Chondrocyte (in vitro differentiated cells): Measurements from ENCODE around the gene C20orf144. TPM values are rescaled to one million over a fixed set of nuclear protein-coding genes. Genes with fewer than 3 reads are reported as not detected.

Source experiments
- DNase-seq: peaks from one replicate; pipeline ENCODE4 v3.0.0; 2021; ENCODE audit warnings: mixed read lengths, low spot score
- H3K27ac Mint-ChIP-seq: one replicate; pipeline ENCODE4 v1.8.0; 2021; ENCODE audit warnings: mild to moderate bottlenecking, moderate library complexity, mixed read lengths; ENCODE audit not compliant: unreplicated experiment
- H3K27me3 Mint-ChIP-seq: 2 replicates; pipeline ENCODE4 v1.8.0; 2021; ENCODE audit warnings: low read depth, mixed read lengths
- H3K36me3 Mint-ChIP-seq: 2 replicates; pipeline ENCODE4 v1.8.0; 2021; ENCODE audit warnings: low read depth, mixed read lengths
- H3K4me1 Mint-ChIP-seq: 2 replicates; pipeline ENCODE4 v1.8.0; 2021; ENCODE audit warnings: low read depth, mild to moderate bottlenecking, mixed read lengths
- H3K4me3 Mint-ChIP-seq: one replicate; pipeline ENCODE4 v1.8.0; 2021; ENCODE audit warnings: mild to moderate bottlenecking, moderate library complexity, mixed read lengths; ENCODE audit not compliant: unreplicated experiment
- H3K9me3 Mint-ChIP-seq: 2 replicates; pipeline ENCODE4 v1.8.0; 2021; ENCODE audit warnings: low read depth, mixed read lengths
- CTCF ChIP-seq: fragments of 200-600 bp; sonication (generic); IDR thresholded peaks from 2 replicates; pipeline ENCODE4 v1.5.0; 2021; ENCODE audit warnings: antibody characterized with exemption, mild to moderate bottlenecking, moderate library complexity
- total RNA-seq: library from RNA; stranded (reverse); gene quantifications from 3 replicates; pipeline ENCODE4 v1.2.1, GENCODE V29; 2021

C20orf144 gene
- total RNA-seq, 1 donor from 2014 or later = 0.10 TPM

GRCh38 chr20:33701629-33702450 lies 39.7 kb downstream of the C20orf144 start:
- Mint-ChIP-seq H3K4me3 (no peak overlapping the region), H3K36me3 (no peaks in the 10 kb centered on the region), H3K4me1 (no peaks in the 10 kb centered on the region), H3K9me3 (no peaks in the 10 kb centered on the region), H3K27me3 (no peaks in the 10 kb centered on the region), H3K27ac (no peak overlapping the region)
- DNase-seq = no peak
- TF ChIP-seq CTCF = no peak

- Mint-ChIP-seq H3K9me3 (no peaks in the 10 kb centered on the region), H3K36me3 (no peaks in the 10 kb centered on the region), H3K4me3 (no peak overlapping the region), H3K27ac (no peak overlapping the region), H3K27me3 (no peaks in the 10 kb centered on the region), H3K4me1 (no peaks in the 10 kb centered on the region)
- TF ChIP-seq CTCF = no peak
- no peak for DNase-seq
These were observed 40.7 kb downstream of the C20orf144 start for GRCh38 chr20:33702861-33703260.

GRCh38 chr20:33703498-33704137 lies 41.5 kb downstream of the C20orf144 start:
- DNase-seq = no peak
- no peak overlapping the region for H3K4me3 Mint-ChIP-seq
- TF ChIP-seq CTCF = no peak
- H3K4me1 Mint-ChIP-seq = no peaks in the 10 kb centered on the region
- H3K27ac Mint-ChIP-seq = no peak overlapping the region
- no peaks in the 10 kb centered on the region for H3K9me3 Mint-ChIP-seq
- H3K27me3 Mint-ChIP-seq = no peaks in the 10 kb centered on the region
- H3K36me3 Mint-ChIP-seq = no peaks in the 10 kb centered on the region

- no peak for TF ChIP-seq CTCF
- no peaks in the 10 kb centered on the region for H3K4me1 Mint-ChIP-seq
- H3K27ac Mint-ChIP-seq = no peak overlapping the region
- no peak for DNase-seq
- H3K27me3 Mint-ChIP-seq = no peaks in the 10 kb centered on the region
- H3K9me3 Mint-ChIP-seq = no peaks in the 10 kb centered on the region
- no peaks in the 10 kb centered on the region for H3K36me3 Mint-ChIP-seq
- H3K4me3 Mint-ChIP-seq = no peak overlapping the region
These were observed 42.2 kb downstream of the C20orf144 start for GRCh38 chr20:33704197-33704924.

GRCh38 chr20:33707668-33708067 lies 45.5 kb downstream of the C20orf144 start:
- H3K4me1 Mint-ChIP-seq = no peaks in the 10 kb centered on the region
- H3K27ac Mint-ChIP-seq = no peak overlapping the region
- no peak for TF ChIP-seq CTCF
- no peak for DNase-seq
- no peaks in the 10 kb centered on the region for H3K9me3 Mint-ChIP-seq
- H3K27me3 Mint-ChIP-seq = no peaks in the 10 kb centered on the region
- no peak overlapping the region for H3K4me3 Mint-ChIP-seq
- peaks cover 2% of the 10 kb centered on the region for H3K36me3 Mint-ChIP-seq
